Endothelial cell of umbilical vein (primary cell): ENCODE results near the gene SPEF1. TPM values are rescaled to one million over a fixed set of nuclear protein-coding genes. Genes with fewer than 3 reads are reported as not detected.

ENCODE experiments used
- BruUV-seq: library from RNA; stranded (reverse); fragments of 400-500 nt; replicated peaks from 2 replicates; lab custom pipeline; 2021; lab: Mats Ljungman, UMichigan
- CTCF ChIA-PET: fragments of 300-600, 350-600 bp; sonication (Branson Sonifier 250); formaldehyde crosslinking; loops from one replicate; lab custom pipeline; 2021; ENCODE audit warnings: antibody characterized with exemption, inconsistent platforms; lab: Charles Lee
- POLR2A ChIA-PET: fragments of 300-600, 350-600 bp; sonication (Branson Sonifier 250); formaldehyde crosslinking; loops from one replicate; lab custom pipeline; 2021; ENCODE audit warnings: antibody characterized with exemption, inconsistent platforms; lab: Charles Lee
- DNase-seq: peaks from one replicate; pipeline ENCODE4 v3.0.0-alpha.2; 2011; ENCODE audit warnings: low read depth, low spot score
- FAIRE-seq: peaks from 2 replicates; lab custom pipeline; 2011; peaks lifted over from hg19 to GRCh38; lab: Jason Lieb, UNC
- H2AFZ ChIP-seq: 2 replicates; pipeline ENCODE4 v1.6.0; 2012; ENCODE audit warnings: low read depth, low read length, control low read depth, inconsistent platforms
- H3K27ac ChIP-seq: 2 replicates; pipeline ENCODE4 v1.5.1; 2011; ENCODE audit warnings: low read depth, mild to moderate bottlenecking, control low read depth, low read length, moderate library complexity; ENCODE audit not compliant: insufficient read depth
- H3K27me3 ChIP-seq, 2 experiments: 2 replicates each; pipeline versions ENCODE4 v1.6.0 to v1.6.1; 2011; ENCODE audit warnings: low read length in 2 of 2, mixed read lengths in 1 of 2; ENCODE audit not compliant: control insufficient read depth in 2 of 2, insufficient read depth in 2 of 2
- H3K36me3 ChIP-seq, 2 experiments: 2 replicates in 1 of 2; 3 replicates in 1 of 2; pipeline ENCODE4 v1.5.1; 2011; ENCODE audit warnings: low read length in 2 of 2, mild to moderate bottlenecking in 1 of 2, moderate library complexity in 1 of 2; ENCODE audit not compliant: control insufficient read depth in 2 of 2, insufficient read depth in 2 of 2; ENCODE audit errors: extremely low read depth in 1 of 2
- H3K4me1 ChIP-seq: 3 replicates; pipeline ENCODE4 v1.5.1; 2011; ENCODE audit warnings: mild to moderate bottlenecking, low read length; ENCODE audit not compliant: control insufficient read depth, insufficient read depth; ENCODE audit errors: extremely low read depth
- H3K4me2 ChIP-seq: 2 replicates; pipeline ENCODE4 v1.6.1; 2011; ENCODE audit warnings: low read length, control low read depth, mixed read lengths; ENCODE audit not compliant: insufficient read depth
- H3K4me3 ChIP-seq, 3 experiments: fragments of 200-600 bp in 1 of 3; sonication (generic), shearing (Covaris generic) in 1 of 3; replicated peaks in 1 of 3; 2 replicates each; pipeline ENCODE4 v1.5.1; 2011 to 2016; ENCODE audit warnings: control low read depth in 3 of 3, low read length in 3 of 3, mild to moderate bottlenecking in 2 of 3, inconsistent platforms in 1 of 3, low read depth in 1 of 3, moderate library complexity in 1 of 3; ENCODE audit not compliant: insufficient read depth in 1 of 3
- H3K79me2 ChIP-seq: 2 replicates; pipeline ENCODE4 v1.6.0; 2012; ENCODE audit warnings: low read length, inconsistent platforms; ENCODE audit not compliant: control insufficient read depth, insufficient read depth
- H3K9ac ChIP-seq: replicated peaks from 2 replicates; pipeline ENCODE3; 2011; ENCODE audit warnings: low read length, control low read depth; ENCODE audit not compliant: insufficient read depth; ENCODE audit errors: extremely low read depth
- H3K9me1 ChIP-seq: replicated peaks from 3 replicates; pipeline ENCODE4 v1.6.0; 2011; ENCODE audit warnings: mild to moderate bottlenecking, low read length; ENCODE audit not compliant: control insufficient read depth, insufficient read depth; ENCODE audit errors: extremely low read depth
- H3K9me3 ChIP-seq: replicated peaks from 2 replicates; pipeline ENCODE4 v1.5.1; 2012; ENCODE audit warnings: low read length, inconsistent platforms; ENCODE audit not compliant: control insufficient read depth, insufficient read depth
- H4K20me1 ChIP-seq: replicated peaks from 2 replicates; pipeline ENCODE3; 2011; ENCODE audit warnings: mild to moderate bottlenecking, low read length; ENCODE audit not compliant: control insufficient read depth, insufficient read depth; ENCODE audit errors: extremely low read depth
- CTCF ChIP-seq, 2 donors: IDR thresholded peaks; 1 replicate in 1 of 2; 2 replicates in 1 of 2; pipeline ENCODE4 v1.5.1; 2011; ENCODE audit warnings: low read length in 2 of 2, mild to moderate bottlenecking in 2 of 2, moderate library complexity in 2 of 2, control low read depth in 1 of 2, inconsistent platforms in 1 of 2, low read depth in 1 of 2; ENCODE audit not compliant: insufficient read depth in 1 of 2; ENCODE audit errors: extremely low read depth in 1 of 2
- EZH2 ChIP-seq: IDR thresholded peaks from 2 replicates; pipeline ENCODE4 v1.6.1; 2012; ENCODE audit warnings: borderline replicate concordance, low read depth, mild to moderate bottlenecking, moderate library complexity, low read length, inconsistent platforms; ENCODE audit not compliant: severe bottlenecking
- GATA2 ChIP-seq: IDR thresholded peaks from 2 replicates; pipeline ENCODE4 v1.7.0; 2011; ENCODE audit warnings: low read depth, mild to moderate bottlenecking, moderate library complexity, mixed read lengths, low read length; ENCODE audit not compliant: insufficient read length, insufficient read depth
- MYC ChIP-seq: IDR thresholded peaks from one replicate; pipeline ENCODE4 v1.6.1; 2011; ENCODE audit warnings: mild to moderate bottlenecking, low read depth, low read length
- dilution Hi-C: fragments of 300-500 bp; cut with MboI; formaldehyde crosslinking; loops from one replicate; pipeline ENCODE4 v1.15.0; 2019; ENCODE audit warnings: low sequenced_read_pairs; ENCODE audit not compliant: extremely low pct_ligation_motif_present
- intact Hi-C: fragments of 100-400 bp; cut with micrococcal nuclease; formaldehyde crosslinking; loops from one replicate; pipeline ENCODE4 v1.10.0; 2022
- polyA plus RNA-seq, 4 experiments: library from polyadenylated mRNA; depleted of rRNA in 3 of 4; stranded (reverse) in 3 of 4; unstranded in 1 of 4; fragments of >200 nt; gene quantifications; 2 replicates each; pipeline versions ENCODE4 v1.2.1 to v1.2.3, GENCODE V29; 2011 to 2012; ENCODE audit warnings: missing spikeins in 1 of 4
- total RNA-seq: library from RNA; stranded (reverse); gene quantifications from 2 replicates; pipeline ENCODE4 v1.2.3, GENCODE V29; 2021

The SPEF1 gene
- total and polyA plus RNA-seq, 2 donors (not counting 3 experiments of a cell fraction or from before 2014, with no cell fraction given), result 0.07 to 0.44 TPM

GRCh38 chr20:3804781-3805180 is 23.5 kb upstream of the SPEF1 start:
- no peak overlapping the region for H2AFZ ChIP-seq
- H3K27me3 ChIP-seq, result no peaks in the 10 kb centered on the region
- dilution Hi-C loops, result no loop called here
- no peaks in the 10 kb centered on the region for H3K9me1 ChIP-seq
- H3K36me3 ChIP-seq, result peaks cover 0 to 26% of the 10 kb centered on the region in 2 experiments
- H3K79me2 ChIP-seq, result peaks cover 3% of the 10 kb centered on the region
- H3K4me2 ChIP-seq, result no peak overlapping the region
- H3K4me1 ChIP-seq, result peaks cover 23% of the 10 kb centered on the region
- no TSS peak for BruUV-seq
- intact Hi-C loops, result no loop called here
- no peak for TF ChIP-seq MYC
- TF ChIP-seq GATA2, result no peak
- no peak for TF ChIP-seq CTCF (IDR thresholded peaks at IDR 0.05; ENCODE audit: extremely low read depth in 1 of 2, insufficient read depth in 1 of 2, low read depth in 1 of 2, low read length in 2 of 2)
- no peak overlapping the region for H3K4me3 ChIP-seq
- ChIA-PET POLR2A (interaction anchor here (0.7 to 1.2 kb wide), 2 partner anchors 9 to 16 kb away, joined by 4 read pairs; partner anchors contain the start of genes AP5S1 and CDC25B), CTCF (interaction anchor here (0.9 kb wide), 1 partner anchor 9 kb away, joined by 4 read pairs; the partner anchor contains the start of gene CDC25B)
- H3K9ac ChIP-seq, result no peak overlapping the region
- no peaks in the 10 kb centered on the region for H3K9me3 ChIP-seq
- H3K27ac ChIP-seq, result no peak overlapping the region
- no peak for FAIRE-seq
- no peak for DNase-seq
- no peaks in the 10 kb centered on the region for H4K20me1 ChIP-seq

- H3K36me3 ChIP-seq, result peaks cover 0 to 26% of the 10 kb centered on the region in 2 experiments
- intact Hi-C loops (no loop called here), dilution Hi-C loops (no loop called here)
- no peak overlapping the region for H3K27ac ChIP-seq
- no peak overlapping the region for H2AFZ ChIP-seq
- FAIRE-seq (no peak), DNase-seq (no peak)
- H3K4me2 ChIP-seq, result no peak overlapping the region
- H3K27me3 ChIP-seq, result no peaks in the 10 kb centered on the region
- no peaks in the 10 kb centered on the region for H4K20me1 ChIP-seq
- no TSS peak for BruUV-seq
- no peak overlapping the region for H3K9ac ChIP-seq
- H3K9me3 ChIP-seq, result no peaks in the 10 kb centered on the region
- H3K4me3 ChIP-seq, result no peak overlapping the region
- ChIA-PET POLR2A (no interaction called here), CTCF (interaction anchor here (0.9 kb wide), 1 partner anchor 9 kb away, joined by 4 read pairs; the partner anchor contains the start of gene CDC25B)
- no peak for TF ChIP-seq EZH2
- H3K79me2 ChIP-seq, result peaks cover 3% of the 10 kb centered on the region
- no peaks in the 10 kb centered on the region for H3K9me1 ChIP-seq
- peaks cover 23% of the 10 kb centered on the region for H3K4me1 ChIP-seq
Measured at GRCh38 chr20:3804254-3804751, 23.1 kb upstream of the SPEF1 start.
